Fibroblast of lung (primary cell): ENCODE data around the gene MAP3K9. TPM values are rescaled to one million over a fixed set of nuclear protein-coding genes. Genes with fewer than 3 reads are reported as not detected.

Experiments
- DNase-seq, 2 donors: peaks; one replicate each; pipeline versions ENCODE4 v3.0.0 to v3.0.0-alpha.2; 2010; ENCODE audit warnings: low read depth in 2 of 2
- H2AFZ ChIP-seq: 2 replicates; pipeline ENCODE4 v1.5.1; 2012; ENCODE audit warnings: low read length, control low read depth, inconsistent platforms
- H3K27ac ChIP-seq: 2 replicates; pipeline ENCODE4 v1.5.1; 2011; ENCODE audit warnings: low read length, control low read depth; ENCODE audit not compliant: insufficient read depth
- H3K27me3 ChIP-seq: 2 replicates; pipeline ENCODE4 v1.5.1; 2011; ENCODE audit warnings: mild to moderate bottlenecking, low read length; ENCODE audit not compliant: control insufficient read depth, insufficient read depth
- H3K36me3 ChIP-seq: 2 replicates; pipeline ENCODE4 v1.5.1; 2011; ENCODE audit warnings: low read length; ENCODE audit not compliant: control insufficient read depth, insufficient read depth
- H3K4me1 ChIP-seq: 2 replicates; pipeline ENCODE4 v1.5.1; 2011; ENCODE audit warnings: low read length; ENCODE audit not compliant: control insufficient read depth, insufficient read depth; ENCODE audit errors: extremely low read depth
- H3K4me2 ChIP-seq: 2 replicates; pipeline ENCODE4 v1.5.1; 2011; ENCODE audit warnings: low read length, control low read depth; ENCODE audit not compliant: insufficient read depth; ENCODE audit errors: extremely low read depth
- H3K4me3 ChIP-seq, 4 experiments: fragments of 200-600 bp in 1 of 4; sonication (generic) in 1 of 4; replicated peaks in 1 of 4; 2 replicates each; pipeline ENCODE4 v1.5.1; 2011 to 2016; ENCODE audit warnings: low read length in 4 of 4, low read depth in 3 of 4, mild to moderate bottlenecking in 3 of 4, control low read depth in 2 of 4, inconsistent platforms in 1 of 4, mixed read lengths in 1 of 4; ENCODE audit not compliant: insufficient read depth in 1 of 4; ENCODE audit errors: control extremely low read depth in 1 of 4
- H3K79me2 ChIP-seq: 2 replicates; pipeline ENCODE4 v1.5.1; 2012; ENCODE audit warnings: mild to moderate bottlenecking, low read length, inconsistent platforms; ENCODE audit not compliant: control insufficient read depth, insufficient read depth
- H3K9ac ChIP-seq: 2 replicates; pipeline ENCODE4 v1.5.1; 2011; ENCODE audit warnings: mild to moderate bottlenecking, low read length, control low read depth; ENCODE audit not compliant: insufficient read depth
- H3K9me3 ChIP-seq: 2 replicates; pipeline ENCODE4 v1.5.1; 2012; ENCODE audit warnings: low read depth, low read length; ENCODE audit not compliant: control insufficient read depth, insufficient read depth
- H4K20me1 ChIP-seq: 2 replicates; pipeline ENCODE4 v1.5.1; 2011; ENCODE audit warnings: low read length; ENCODE audit not compliant: control insufficient read depth, insufficient read depth; ENCODE audit errors: extremely low read depth
- CTCF ChIP-seq, 2 donors: IDR thresholded peaks in 1 of 2; conservative IDR thresholded peaks in 1 of 2; 1 replicate in 1 of 2; 2 replicates in 1 of 2; pipeline ENCODE4 v1.5.1; 2011 to 2012; ENCODE audit warnings: low read length in 2 of 2, control low read depth in 1 of 2, inconsistent platforms in 1 of 2, low read depth in 1 of 2, mild to moderate bottlenecking in 1 of 2
- EZH2 ChIP-seq: IDR thresholded peaks from 2 replicates; pipeline ENCODE4 v1.5.1; 2012; ENCODE audit warnings: low read length, control low read depth, mild to moderate bottlenecking; ENCODE audit errors: missing control alignments
- polyA plus RNA-seq, 2 donors: library from polyadenylated mRNA; depleted of rRNA in 1 of 2; stranded (reverse) in 1 of 2; unstranded in 1 of 2; fragments of >200 nt; gene quantifications; 2 replicates each; pipeline ENCODE4 v1.2.1, GENCODE V29; 2011 to 2012; ENCODE audit warnings: missing spikeins in 1 of 2
- total RNA-seq: library from RNA; depleted of rRNA; stranded (reverse); fragments of >200 nt; gene quantifications from 2 replicates; pipeline ENCODE4 v1.2.1, GENCODE V29; 2014

Gene MAP3K9
- total and polyA plus RNA-seq, 2 donors (not counting 1 experiment from before 2014, with no cell fraction given): 0.17 to 0.27 TPM

DNA sequence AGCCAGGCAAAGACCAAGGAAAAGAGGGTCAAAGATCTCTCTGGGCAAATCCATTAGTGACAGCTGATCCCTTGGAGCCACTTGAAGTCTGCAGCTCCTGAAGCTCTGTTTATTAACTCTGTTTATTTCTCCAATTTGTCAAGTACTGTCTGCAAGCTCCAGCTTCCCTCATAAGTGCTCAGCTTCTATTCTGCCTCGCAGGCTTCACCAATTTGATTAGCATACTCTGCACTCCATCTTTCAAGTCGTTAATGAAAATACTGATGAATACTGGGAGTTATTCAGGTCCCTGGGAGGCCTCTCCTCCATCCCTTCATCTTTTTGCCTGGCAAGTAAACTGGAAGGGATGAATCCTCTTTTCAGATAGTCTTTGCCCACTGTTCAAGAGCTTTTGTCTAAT, 113.3 kb downstream of the MAP3K9 start:
- no peak overlapping the region for H3K4me2 ChIP-seq
- H3K4me1 ChIP-seq: peaks cover 2% of the 10 kb centered on the region
- H3K9me3 ChIP-seq: no peaks in the 10 kb centered on the region
- no peak for DNase-seq
- H3K27me3 ChIP-seq: no peaks in the 10 kb centered on the region
- H3K4me3 ChIP-seq: no peak overlapping the region
- H4K20me1 ChIP-seq: no peaks in the 10 kb centered on the region
- no peaks in the 10 kb centered on the region for H3K36me3 ChIP-seq
- no peak overlapping the region for H3K27ac ChIP-seq
- TF ChIP-seq CTCF (conservative IDR thresholded peaks at IDR 0.05 in 1 of 2, IDR thresholded peaks at IDR 0.05 in 1 of 2; ENCODE audit: low read depth in 1 of 2, low read length in 2 of 2) (no peak), EZH2 (no peak)
- H2AFZ ChIP-seq: no peak overlapping the region
- H3K79me2 ChIP-seq: no peaks in the 10 kb centered on the region
- no peak overlapping the region for H3K9ac ChIP-seq

DNA sequence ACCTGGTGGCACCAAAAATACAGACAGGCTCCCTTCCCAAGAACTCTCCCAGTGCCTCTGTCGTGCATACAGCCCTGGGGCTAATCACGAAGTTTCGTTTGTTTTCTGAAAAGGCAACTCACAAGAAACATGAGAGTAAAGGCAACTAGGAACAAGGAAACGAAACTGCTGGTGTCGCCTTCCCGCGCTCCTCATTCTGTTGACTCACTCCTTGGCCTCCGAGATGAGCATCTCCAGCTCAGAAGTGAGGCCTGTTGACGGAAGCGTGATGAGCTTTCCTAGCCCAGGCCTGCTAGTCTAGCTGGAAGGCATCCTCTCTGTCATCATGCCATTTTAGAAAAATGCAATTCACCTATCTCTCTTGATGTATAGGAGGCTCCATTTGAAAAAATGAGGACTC, 117.1 kb downstream of the MAP3K9 start:
- Histone ChIP-seq H3K79me2 (no peaks in the 10 kb centered on the region), H3K4me1 (no peaks in the 10 kb centered on the region), H3K4me2 (no peak overlapping the region), H3K9me3 (no peaks in the 10 kb centered on the region), H3K27ac (no peak overlapping the region), H3K4me3 (no peak overlapping the region), H3K27me3 (no peaks in the 10 kb centered on the region), H4K20me1 (no peaks in the 10 kb centered on the region), H3K36me3 (no peaks in the 10 kb centered on the region), H2AFZ (no peak overlapping the region), H3K9ac (no peak overlapping the region)
- no peak for DNase-seq
- TF ChIP-seq CTCF (conservative IDR thresholded peaks at IDR 0.05 in 1 of 2, IDR thresholded peaks at IDR 0.05 in 1 of 2; ENCODE audit: low read depth in 1 of 2, low read length in 2 of 2): no peak
- TF ChIP-seq EZH2: no peak

DNA sequence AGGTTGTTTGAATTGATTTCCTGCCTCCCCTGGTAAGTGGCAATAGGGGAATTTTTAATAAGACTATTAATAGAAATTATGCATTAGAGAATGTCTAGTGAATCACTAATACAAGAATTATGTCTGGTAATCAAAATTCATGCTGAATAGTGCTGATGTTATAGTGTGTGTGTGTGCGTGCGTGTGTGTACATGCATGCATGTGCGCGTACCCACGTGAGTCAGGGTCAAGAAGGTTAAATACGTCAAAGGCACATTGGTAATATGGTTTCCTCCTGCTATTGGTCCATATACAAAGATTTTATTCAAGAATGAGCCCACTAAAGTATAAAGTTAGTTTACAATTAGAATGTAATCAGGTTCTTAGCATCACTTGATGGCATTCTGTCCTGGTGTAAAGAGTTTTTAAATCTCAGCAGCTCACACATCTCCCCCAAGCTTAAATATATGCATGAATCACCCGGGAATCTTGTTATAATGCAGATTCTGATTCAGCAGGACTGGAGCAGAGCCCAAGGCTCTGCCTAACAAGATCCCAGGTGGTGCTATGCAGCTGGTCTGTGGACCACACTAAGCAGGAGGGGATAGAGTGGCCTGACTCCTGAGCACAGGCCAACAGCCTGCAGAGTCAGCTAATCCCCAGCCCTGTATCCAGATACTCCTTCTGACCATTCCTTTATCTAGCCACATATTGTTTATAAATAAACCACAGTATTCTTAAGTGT, 123.7 kb downstream of the MAP3K9 start:
- TF ChIP-seq EZH2 (no peak), CTCF (conservative IDR thresholded peaks at IDR 0.05 in 1 of 2, IDR thresholded peaks at IDR 0.05 in 1 of 2; ENCODE audit: low read depth in 1 of 2, low read length in 2 of 2) (no peak)
- Histone ChIP-seq H3K27ac (no peak overlapping the region), H3K36me3 (no peaks in the 10 kb centered on the region), H3K9ac (no peak overlapping the region), H3K9me3 (no peaks in the 10 kb centered on the region), H3K4me3 (no peak overlapping the region), H3K4me1 (no peaks in the 10 kb centered on the region), H3K27me3 (peaks cover 2% of the 10 kb centered on the region), H2AFZ (no peak overlapping the region), H3K79me2 (no peaks in the 10 kb centered on the region), H4K20me1 (no peaks in the 10 kb centered on the region), H3K4me2 (no peak overlapping the region)
- peak in 1 of 2 donors; percentile 50 for DNase-seq
